GM18870 (cell line): ENCODE results near the gene BRCC3.
"Not testable (repeated sequence)": the region's sequence is repeated elsewhere in the genome, so short reads cannot be mapped to it uniquely, and the experiment has no call there.

Source experiments
- ATAC-seq: cut with Tn5 transposase; IDR thresholded peaks from one replicate; pipeline ENCODE4 v1.9.1; 2021; ENCODE audit warnings: moderate library complexity; ENCODE audit not compliant: unreplicated experiment

The BRCC3 gene

DNA sequence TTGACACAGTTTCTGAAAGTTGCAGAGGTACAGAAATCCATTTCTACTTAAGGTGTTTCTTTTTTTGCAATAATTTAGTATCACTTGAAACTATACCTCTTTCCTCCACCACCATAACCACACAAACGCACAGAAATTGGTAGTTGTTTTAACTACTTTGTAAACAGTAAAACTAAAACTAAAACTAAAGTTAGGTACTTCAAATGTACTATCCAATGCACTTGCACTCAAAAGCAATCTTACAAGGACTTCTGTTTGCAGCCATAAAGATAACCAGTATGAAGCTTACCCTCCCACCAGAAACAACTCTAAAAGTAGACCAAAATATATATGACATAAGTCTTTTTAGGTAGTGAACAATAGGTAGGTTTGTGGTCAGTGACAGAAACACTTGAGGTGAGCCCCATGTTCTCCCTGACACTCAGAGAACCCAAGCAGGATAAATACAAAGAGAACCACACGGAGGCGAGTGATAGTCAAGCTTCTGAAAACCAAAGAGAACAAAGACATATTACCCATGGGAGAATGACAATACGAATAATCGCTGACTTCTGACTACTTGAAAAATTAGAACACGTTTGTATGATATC, 72.7 kb downstream of the BRCC3 start:
- no peak for ATAC-seq

DNA sequence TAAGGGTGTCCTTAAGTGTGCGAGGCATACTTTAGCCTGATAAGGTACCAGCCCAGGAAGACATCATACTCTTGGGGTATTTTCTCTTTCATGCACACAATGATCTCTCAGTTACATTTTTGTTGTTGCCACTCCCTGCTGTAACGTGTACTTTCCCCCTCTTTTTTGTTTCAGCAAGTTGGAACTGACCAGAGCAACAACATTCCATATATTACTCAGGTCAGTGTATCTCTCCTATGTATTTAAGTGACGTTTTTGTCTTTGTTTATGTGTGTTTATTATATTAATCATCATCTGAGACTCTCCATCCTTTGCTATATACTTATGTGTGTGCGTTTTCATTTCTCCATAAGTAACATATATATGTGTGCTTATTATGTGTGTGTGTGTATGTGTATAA, 73.6 kb downstream of the BRCC3 start:
- no peak for ATAC-seq

DNA sequence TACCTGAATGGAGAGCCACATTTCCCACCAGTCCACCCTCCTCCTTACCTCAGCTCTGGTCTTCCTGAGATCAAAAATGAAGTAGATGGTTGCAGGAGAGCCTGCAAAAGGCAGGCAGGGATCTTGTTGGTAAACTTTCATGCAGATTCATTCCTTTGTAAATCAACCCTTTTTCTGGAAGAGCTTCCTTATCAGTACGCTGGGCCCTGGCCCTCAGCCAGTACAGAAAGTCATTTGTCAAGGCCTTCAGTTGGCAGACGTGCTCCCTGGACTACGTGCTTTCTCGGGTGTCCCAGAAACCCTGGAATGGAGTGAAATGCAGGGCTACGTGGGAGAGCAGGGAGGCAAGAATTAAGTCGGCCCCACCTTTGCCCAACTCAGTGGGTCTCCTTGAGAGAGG, 76.3 kb downstream of the BRCC3 start:
- not testable (repeated sequence) for ATAC-seq

DNA sequence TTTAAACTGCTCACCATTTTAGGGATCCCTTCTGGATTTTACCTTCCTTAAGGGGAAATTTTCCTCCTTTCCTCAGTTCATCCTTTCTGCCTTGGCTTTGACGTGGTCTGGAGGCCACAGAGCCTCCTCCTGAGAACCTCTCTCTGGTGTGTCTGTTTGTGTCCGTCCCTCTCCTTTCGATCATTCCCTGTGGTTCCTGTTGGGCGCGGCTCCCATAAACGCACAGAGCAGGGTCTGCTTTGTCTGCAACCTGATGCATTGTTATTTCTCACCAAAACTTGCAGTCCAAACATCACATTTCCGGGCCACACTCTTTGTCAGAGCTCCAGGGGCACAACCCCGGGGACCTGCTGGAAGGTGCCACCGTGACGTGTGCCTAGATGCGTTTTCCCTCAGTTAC, 76.9 kb downstream of the BRCC3 start:
- ATAC-seq: not testable (repeated sequence)

DNA sequence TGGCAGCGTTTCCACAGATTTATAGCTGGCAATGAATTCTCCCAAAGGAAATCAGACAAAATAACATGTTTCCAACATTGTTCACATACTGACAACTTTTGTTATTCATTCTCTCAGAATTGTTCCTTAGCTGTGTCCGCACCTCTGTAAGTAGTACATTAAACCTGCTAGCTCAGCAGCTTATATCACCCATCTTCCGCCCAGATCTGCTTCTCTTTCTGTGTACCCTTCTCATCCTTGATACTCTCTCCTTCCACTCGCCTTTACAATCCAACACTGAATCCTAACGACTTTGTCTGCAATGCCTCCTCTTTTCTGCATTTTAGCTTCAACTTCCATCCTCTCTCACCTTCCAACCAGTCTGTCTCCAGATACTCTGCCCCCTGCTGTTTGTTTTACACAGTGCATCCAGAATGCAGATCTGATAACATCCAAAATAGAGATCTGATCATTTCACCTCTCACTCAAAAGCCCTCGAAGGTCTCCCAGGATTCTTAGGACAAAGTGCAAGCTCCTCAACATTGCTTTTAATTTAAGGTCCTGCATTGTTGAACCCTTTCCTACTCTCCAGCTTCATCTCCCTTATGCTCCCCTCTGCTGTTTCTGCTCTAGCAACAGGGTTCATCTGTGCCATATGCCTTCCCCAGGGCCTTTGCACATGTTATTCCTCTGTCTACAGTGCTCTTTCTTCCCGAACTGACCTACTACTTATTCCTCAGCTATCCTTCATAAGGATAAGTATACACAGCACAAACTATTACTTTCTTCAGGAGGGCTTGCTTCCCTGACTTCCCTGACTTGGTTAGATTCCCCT, 77.6 kb downstream of the BRCC3 start:
- no peak for ATAC-seq

DNA sequence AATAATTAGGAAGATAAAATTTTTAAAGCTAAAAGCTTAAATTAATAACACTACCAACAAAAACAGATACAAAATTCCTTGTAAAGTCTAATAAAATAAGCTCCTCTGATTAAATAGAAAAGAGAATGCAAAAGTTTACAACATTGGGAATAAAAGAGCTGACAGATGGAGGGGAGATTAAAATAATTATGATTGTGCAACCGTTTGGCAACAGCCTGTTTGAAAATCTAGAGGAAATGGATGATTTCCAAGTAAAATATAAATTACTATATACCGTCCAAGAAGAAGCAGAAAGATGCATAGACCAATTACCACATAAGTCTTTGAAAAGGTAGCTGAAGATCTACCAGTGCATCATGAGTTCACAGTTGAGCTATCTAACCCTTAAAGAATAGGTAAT, 98.6 kb downstream of the BRCC3 start:
- no peak for ATAC-seq
